ENCODE measurements around the gene PSMA7.

PSMA7 gene

DNA sequence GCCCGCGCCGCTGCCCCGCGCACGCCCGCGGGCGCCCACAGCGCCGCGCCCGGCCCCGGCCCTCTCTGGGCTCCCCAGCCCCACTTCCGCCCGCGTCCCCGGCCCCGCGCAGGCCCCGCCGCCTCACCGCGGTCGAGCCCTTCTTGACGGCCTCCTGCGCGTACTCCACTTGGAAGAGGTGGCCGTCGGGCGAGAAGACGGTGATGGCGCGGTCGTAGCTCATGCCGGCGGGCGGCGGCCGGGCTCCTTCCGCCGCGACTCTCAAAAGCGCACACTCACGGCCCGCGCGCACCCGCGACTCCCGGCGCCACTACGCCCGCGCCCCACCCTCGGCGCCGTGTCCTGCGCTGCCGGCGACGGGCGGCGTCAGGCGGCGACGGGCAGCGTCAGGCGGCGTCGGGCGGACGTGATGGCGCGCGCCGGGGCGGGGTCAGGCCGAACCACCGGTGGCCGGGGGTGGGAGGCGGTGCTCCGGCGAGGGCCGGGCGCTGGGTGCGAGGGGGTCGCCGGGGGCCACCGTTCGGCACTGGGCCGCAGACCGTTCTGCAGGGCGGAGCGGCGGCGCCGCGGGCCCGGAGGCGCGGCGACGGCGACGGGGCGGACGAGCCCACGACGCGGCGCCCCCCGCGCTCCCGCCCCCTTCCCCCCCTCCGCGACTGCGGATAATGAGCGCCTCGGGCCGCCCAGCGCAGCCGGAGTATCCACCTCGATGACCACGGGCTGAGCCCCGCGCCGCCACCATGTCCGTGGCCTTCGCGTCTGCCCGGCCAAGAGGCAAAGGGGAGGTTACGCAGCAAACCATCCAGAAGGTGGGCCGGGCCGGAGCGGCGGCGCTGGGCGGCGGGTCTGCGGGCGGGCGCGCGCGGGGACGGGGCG, at the start of gene PSMA7, which contains the start of gene SS18L1:
TSS of gene PSMA7 (minus strand) at position 314 of the 876 bp plus-strand sequence. CDS start at position 223, 91 bp downstream.
TSS of gene SS18L1 (plus strand) at position 689 of the 876 bp plus-strand sequence. CDS start at position 741, 52 bp downstream.
- in situ Hi-C loops (cut with MboI; ENCODE audit: low sequenced_read_pairs), result no loop called here

DNA sequence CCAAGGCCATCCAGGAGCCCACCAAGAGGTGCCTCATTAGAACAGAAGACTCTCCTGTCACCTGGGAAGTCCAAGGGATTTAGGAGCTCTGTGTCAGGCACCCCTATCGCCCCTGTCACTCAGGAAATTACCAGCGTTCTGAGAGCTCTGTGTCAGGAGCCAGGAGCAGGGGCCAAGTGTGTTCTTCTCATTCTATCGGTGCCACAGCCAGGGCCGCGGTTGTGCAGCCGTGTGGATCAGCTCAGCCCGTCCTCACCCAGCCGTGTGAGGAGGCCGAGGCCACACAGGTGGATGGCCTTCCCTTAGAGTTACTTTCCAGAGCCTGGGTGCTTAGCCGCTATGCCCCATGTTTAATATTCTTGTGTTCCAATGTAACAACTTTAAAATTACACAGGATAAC, 49.4 kb upstream of the PSMA7 start:
- in situ Hi-C loops (cut with MboI; ENCODE audit: low sequenced_read_pairs), result no loop called here

DNA sequence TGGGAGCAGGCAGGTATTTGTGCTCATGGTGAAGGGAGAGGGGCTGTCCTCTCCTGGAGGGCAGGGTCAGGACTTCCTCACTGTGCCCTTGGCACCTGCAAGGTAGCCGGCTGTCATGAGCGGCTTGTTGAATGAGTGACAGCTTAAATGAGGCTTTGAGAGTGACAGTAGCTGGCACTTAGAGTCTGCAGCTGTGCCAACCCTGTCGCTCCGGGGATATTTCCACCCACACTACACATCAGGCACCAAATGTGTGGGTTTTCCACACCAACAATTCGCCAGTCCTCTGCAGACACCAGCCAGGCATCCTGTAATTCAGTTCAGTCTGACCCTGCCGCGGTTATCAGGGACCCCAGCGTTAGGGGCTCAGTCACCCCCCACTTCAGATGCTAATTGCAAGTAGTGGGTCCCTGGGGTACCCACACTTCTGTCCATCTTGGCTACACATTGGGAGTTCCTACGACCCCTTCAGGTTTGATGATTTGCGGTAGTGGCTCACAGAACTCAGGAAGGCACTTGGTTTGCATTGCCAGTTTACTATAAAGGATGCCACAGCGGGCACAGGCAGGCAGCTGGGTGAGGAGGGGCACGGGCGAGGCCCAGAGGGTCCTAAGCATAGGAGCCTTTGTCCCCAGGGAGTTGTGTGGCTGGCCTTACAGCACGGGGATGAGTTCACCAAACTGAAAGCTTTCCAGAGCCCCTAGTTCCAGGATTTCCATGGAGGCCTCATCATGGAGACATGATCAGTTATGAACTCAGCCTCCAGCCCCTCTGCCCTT, 48.8 kb upstream of the PSMA7 start:
- in situ Hi-C loops (cut with MboI; ENCODE audit: low sequenced_read_pairs), result no loop called here

DNA sequence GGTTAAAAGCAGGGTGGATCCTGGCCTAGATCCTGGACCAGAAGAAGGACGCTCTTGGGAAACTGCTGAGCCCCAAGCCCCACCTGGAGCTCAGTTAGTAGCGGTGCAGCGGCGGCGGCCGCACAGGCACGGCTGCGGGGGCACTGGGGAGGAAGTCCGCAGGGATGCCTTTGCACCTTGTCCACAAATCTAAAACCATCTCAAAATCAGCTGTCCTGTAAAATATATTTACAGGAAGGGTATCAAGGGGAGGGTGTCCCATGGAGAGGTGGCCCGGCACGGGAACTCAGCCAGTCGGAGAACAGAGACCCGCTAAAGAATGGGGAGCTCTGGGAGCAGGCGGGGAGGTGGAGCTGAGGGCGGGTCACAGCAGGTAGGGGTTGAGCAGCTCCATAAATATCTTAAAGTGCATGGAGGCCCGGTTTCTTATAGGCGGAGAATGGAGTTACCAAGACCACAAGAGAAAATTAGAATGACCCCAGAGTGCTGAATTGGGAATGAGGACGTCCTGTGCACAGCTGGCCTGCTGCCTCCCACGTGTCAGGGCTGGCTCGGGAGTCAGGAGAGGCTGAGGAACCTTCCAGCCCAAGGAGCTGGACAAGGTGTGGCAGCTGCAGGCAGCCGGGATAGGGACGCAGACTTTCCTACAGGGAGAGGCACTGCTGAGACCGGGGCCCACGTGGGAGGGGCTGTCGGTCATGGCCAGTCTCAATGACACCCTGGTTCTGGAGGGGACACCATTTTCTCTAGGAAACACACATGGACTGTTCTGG, 47.6 kb upstream of the PSMA7 start:
- in situ Hi-C loops (cut with MboI; ENCODE audit: low sequenced_read_pairs), result no loop called here

DNA sequence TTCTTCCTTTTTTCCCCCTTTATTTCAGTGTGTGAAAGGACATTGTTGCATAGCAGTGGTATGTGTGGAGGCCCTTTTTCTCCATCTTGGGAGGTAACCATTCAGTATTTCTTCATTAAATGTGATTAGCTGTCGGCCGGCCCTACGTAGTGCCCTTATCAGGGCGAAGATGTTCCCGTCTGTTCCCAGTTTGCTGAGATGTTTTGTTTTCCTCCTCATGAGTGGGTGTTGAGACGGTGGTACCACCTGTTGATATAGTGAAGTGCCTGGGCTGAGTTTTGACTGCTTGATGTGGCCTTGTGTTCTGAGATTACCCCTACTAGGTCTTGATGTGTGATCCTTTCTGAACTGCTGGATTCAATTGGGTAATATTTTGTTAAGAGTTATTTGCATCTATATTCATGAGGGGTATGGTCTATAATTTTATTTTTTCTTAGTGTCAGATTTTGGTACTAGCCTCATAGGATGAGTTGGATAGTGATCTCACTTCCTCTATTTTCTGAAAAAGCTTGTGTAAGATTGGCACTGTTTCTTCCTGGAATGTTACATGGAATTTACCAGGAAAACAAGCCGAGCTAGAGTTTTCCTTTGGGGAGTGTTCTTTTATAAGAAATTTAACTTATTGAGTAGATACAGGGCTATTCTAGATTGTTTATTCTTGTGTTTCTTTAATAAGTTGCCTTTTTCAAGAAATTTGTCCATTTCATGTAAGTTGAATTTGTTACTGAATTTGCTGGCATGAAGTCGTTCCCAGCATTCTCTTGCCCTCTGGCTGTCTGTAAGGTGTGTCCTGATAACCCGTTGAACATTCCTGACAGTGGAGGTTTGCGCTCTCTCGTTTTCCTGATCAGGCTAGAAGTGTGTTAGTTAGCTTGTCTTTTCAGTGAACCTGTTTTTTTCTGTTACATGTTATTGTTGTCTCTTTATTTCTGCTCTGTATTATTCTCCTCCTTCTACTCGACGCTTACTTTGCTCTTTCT, 44.0 kb upstream of the PSMA7 start:
- in situ Hi-C loops (cut with MboI; ENCODE audit: low sequenced_read_pairs), result no loop called here

DNA sequence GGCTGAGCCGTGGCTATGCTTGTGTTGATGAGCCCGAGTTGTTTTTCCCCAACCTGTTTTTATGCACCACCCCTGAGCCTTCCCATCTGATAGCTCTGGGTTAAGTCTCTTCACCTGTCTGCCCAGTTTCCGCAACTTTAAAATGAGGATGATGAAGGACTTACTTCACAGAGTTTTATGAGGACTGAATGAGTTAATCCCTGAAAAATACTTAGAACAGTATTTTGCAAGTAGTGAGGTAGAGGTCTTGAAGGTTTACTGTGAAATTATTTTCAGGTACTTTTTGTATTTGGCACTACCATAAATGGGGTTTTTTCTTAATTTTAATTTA, 42.9 kb upstream of the PSMA7 start:
- in situ Hi-C loops (cut with MboI; ENCODE audit: low sequenced_read_pairs), result no loop called here

DNA sequence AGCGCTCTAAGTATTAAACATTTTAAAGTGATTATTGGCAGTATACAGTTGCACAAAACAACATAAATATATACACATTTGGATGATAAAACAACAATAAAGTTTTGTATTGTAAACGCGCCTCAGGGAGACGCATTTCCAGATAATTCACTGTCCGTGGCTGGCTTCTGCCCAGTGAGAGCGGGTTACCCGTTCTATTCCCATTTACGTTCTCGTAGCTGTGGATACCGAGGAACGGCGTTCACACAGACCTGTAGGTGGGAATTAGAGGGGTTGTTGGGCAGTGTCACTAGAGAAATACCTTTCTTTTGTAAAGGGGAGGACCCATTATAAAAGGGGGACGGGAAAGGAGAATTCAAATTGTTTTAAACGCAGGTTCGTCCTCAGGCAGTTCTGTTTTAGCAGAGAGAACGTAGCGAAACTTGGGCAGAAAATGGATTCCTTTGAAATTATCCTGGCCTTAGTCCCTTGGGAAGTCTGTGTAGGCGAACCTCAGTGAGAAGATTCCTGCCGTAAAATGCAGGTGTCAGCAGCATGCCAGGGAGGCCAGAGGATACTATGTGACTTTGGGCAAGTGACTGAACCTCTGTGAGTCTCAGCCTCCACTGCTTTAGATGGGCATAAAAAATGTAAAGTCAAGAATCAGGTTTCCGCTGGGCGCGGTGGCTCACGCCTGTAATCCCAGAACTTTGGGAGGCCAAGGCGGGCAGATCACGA, 40.4 kb upstream of the PSMA7 start:
- in situ Hi-C loops (cut with MboI; ENCODE audit: low sequenced_read_pairs), result no loop called here

DNA sequence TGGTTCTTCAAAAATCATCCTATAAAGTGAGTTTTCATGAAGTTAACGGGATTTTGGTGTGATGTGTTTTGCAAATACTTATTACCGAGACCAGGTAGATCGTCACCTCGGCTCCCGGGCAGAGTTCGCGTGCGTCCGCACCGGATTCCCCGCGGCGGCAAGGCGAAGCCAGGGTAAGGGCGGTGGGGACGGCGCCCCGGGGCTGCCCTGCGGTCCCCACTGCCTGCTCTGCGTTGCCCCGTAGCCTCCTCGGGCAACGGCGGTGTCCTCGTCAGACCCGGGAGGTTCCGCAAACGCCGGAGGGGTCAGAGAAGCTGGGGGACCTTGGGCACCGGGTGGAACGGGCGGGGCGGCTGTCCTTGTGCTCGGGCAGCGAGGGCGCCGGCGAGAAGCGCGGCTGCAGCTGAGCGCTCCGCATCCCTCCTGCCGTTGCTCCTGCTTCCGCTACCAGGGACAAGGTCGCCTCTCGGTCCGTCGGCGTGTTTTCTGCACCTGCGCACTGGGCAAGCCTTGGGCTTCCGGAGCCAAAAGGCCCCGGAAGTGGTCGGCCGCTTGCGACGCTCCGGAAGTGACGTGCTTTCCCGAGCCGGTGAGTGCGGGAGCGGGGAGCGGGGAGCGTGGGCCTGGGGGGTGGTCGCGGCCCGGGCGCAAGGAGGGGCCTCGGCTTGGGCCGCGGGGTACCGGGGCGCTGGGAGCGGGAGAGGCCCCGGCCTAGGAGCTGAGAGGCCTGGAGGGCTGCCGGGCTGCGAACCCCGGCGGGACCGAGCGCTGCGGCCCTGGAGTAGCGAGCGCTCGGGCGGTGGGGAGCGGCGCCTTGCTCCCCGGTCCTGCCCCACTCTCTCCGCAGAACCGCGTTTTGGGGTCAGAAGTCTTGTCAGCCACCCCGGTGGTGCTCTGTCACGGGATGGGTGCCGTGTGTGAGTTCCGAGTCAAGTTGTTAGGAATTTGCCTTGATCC, 39.6 kb upstream of the PSMA7 start, which contains the start of gene MTG2:
TSS of gene MTG2 (plus strand) at position 560 of the 957 bp plus-strand sequence. CDS start 10,393 bp downstream, outside the sequence.
- in situ Hi-C loops (cut with MboI; ENCODE audit: low sequenced_read_pairs), result no loop called here

DNA sequence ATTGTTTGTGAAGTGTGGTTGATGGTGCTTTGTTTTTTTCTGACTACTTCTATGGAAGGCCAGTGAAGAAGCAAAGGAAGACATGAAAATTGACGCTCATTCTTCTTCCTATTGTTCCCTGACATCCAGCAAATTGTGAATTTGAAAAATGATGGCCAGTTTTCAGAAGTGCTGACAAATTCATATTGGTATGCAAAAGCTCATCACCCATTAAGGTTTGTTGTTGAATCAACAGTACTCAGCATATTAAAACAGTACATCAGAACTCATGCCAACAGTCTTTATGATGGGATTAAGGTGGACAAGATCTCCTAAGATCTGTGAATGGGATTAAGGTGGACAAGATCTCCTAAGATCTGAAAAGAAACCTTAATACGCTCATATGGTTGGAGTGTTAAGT, 38.6 kb upstream of the PSMA7 start:
- in situ Hi-C loops (cut with MboI; ENCODE audit: low sequenced_read_pairs), result no loop called here

DNA sequence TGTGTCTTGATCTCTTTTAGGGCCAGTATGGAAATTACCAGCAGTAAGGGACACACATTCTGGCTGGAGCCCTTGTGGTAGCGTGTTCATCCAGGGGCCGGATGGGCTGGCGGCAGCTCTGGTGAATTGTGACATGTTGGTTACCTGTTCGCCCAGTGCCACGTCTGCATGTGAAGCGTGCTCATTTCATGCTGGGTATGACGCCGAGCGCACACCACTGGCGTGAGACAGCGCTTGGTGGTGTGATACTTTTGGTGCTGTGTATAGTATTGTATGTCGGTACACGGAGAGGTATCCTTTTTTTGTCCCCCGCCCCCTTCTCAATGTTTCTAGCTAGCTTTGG, 35.9 kb upstream of the PSMA7 start:
- in situ Hi-C loops (cut with MboI; ENCODE audit: low sequenced_read_pairs), result no loop called here

DNA sequence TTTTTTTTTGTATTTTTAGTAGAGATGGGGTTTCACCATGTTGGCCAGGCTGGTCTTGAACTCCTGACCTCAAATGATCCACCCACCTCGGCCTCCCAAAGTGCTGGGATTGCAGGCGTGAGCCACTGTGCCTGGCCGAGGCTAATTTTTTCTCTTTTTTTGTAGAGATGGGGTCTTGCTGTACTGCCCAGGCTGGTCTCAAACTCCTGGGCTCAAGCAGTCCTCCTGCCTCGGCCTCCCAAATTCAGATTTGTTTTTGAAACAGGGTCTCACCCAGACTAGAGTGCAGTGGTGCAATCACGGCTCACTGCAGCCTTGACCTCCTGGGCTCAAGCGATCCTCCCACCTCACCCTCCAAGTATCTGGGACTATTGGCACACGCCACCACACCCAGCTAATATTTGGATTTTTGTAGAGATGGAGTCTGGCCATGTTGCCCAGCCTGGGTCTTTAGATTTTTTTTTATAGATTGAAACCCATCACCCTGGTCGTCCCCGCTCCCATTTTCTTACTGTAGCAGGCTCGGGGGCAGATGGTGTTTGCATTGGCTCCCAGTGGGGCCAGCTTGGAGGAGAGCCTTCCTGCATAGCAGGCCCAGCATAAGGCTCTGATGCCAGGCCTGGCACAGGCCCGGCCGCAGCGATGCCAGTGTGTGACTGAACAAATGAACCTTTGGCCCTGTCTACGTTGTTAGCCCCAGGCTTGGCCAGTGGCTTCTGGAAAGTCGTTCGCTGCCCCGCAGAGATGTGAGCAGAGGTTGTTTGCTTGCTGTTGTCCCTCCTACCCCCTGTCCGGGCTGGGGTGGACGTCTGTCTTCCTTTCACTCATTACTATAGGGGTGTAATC, 35.3 kb upstream of the PSMA7 start:
- in situ Hi-C loops (cut with MboI; ENCODE audit: low sequenced_read_pairs), result no loop called here

DNA sequence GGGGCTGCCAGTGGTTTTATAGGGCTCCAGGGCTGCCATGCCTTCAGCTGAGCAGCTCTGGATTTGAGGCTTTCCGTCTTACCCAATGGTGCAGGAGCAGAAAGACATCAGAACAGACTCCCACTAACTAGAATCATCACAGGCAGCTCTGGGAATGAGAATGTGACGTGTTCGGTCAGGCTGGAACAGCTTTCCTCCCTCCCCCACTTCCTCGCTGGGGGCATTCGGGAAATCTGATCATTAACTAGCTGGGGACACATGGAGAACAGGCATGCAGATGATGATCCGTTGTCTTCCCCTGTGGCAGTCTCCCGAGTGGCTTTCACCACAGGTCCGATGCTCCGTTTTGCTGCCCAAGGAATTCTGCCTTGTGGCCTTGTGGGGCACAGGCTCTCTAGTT, 34.1 kb upstream of the PSMA7 start:
- in situ Hi-C loops (cut with MboI; ENCODE audit: low sequenced_read_pairs), result no loop called here

DNA sequence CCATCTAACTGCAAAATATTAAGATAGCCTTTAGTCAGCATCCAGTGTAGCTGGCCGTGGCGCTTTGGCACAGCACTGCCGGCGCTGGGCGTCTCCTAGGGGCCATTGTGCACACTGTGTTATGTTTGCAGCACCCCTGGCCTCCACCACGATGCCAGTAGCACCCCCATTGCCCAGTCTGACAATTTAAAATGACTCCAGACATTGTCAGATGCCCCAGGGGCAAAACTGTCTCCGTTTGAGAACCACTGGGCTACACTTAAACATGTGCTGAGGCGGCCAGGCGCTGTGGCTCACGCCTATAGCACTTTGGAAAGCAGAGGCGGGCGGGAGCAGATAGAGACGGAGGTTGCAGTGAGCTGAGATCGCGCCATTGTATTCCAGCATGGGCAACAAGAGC, 33.7 kb upstream of the PSMA7 start:
- in situ Hi-C loops (cut with MboI; ENCODE audit: low sequenced_read_pairs), result no loop called here

DNA sequence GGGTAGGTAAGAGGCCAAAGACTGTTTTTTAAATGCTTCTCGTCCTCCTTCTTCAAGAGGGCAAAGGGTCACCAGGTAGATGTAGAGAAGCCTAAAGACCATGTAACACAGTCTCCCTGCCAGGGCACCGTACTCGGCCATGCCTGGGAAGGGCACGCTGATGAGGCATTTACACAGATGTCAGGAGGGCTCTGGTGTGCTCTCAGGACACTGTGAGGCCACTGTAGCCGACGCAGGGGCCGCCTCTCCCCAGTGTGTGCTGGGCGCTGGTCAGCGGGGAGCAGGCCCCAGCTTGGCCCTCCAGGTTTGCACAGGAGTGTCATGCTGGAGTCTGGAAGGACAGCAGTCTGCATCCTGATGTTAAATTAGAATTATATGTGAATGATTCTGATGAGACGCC, 32.5 kb upstream of the PSMA7 start:
- in situ Hi-C loops (cut with MboI; ENCODE audit: low sequenced_read_pairs), result no loop called here

DNA sequence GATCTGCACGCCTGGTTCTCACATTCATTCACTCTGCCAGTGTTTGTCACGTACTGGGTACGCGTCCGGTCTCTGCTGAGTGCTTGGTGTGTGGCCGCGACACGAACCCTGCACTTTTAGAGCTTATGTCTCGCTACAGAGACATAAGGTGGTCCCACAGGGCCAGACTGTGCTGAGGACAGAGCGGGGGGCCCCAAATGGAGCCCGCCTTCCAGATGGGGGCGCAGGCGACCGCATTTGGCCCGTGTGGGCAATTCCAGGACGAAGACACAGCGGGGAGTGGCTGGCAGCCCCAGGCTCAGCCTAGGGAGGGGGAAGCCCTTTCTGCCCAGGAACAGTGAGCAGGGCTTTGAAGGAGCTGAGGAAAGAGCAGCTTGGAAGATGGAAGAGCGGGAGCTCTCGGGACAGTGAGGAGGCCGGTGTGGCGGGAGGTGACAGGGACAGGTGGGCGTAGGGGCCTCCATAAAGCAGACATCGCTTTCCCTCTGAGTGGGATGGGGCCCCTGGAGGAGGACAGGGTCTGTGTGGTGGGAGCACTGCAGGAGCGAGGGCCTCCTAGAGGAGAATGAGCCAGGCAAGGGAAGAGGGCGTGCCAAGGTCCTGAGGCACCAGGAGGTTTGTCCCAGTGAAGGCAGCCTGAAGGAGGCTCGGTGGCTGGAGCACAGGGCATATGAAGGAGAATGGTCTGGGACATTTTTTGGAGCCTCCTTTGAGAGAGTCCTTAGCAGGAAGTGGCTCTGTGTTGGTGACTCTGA, 31.9 kb upstream of the PSMA7 start:
- in situ Hi-C loops (cut with MboI; ENCODE audit: low sequenced_read_pairs), result no loop called here

DNA sequence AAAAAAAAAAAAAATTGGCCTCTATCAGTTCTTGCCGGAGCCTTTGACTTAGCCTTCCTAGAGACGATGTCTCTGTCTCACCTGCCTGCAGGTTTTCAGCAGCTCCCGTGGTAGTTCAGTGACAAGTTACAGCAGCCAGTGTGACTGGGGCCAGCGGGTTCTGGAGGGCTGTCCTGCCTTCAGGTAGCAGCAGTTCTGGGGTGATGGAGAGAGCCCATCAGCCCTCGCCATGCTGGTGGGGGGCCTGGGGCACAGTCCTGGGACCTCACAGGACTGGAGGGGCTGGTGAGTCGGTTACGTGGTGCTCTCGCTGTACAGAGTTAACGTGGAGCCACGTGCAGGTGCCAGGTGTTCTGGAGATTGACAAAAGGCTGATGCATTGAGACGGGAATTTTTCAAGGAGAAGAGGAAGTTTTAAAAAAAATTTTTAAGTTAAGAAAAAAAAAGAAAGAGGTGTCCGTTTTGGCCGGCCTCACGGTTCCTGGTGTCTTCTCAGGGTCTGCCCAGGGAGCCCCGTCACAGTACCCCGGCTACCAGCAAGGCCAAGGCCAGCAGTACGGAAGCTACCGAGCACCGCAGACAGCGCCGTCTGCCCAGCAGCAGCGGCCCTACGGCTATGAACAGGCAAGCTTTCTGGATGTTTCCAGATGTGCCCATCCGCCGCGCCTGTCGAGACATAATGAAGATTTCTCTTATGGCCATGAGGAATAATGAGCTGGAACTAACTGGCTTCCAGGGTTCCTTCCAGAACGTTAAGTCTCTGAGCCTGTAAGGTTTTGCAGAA, 31.0 kb upstream of the PSMA7 start:
- in situ Hi-C loops (cut with MboI; ENCODE audit: low sequenced_read_pairs), result no loop called here
